Keratinocyte (primary cell): Measurements from ENCODE around the gene DAO. TPM values are rescaled to one million over a fixed set of nuclear protein-coding genes. Genes with fewer than 3 reads are reported as not detected.

ENCODE experiments used
- DNase-seq: peaks from one replicate; pipeline ENCODE4 v3.0.0-alpha.2; 2011; ENCODE audit warnings: low read depth, missing footprints, low spot score
- FAIRE-seq: peaks from 2 replicates; lab custom pipeline; 2011; peaks lifted over from hg19 to GRCh38; lab: Jason Lieb, UNC
- H2AFZ ChIP-seq: 2 replicates; pipeline ENCODE4 v1.6.0; 2012; ENCODE audit warnings: low read length, control low read depth, inconsistent platforms; ENCODE audit not compliant: control insufficient read depth
- H3K27ac ChIP-seq: 2 replicates; pipeline ENCODE4 v1.5.1; 2011; ENCODE audit warnings: low read length; ENCODE audit not compliant: control insufficient read depth, insufficient read depth
- H3K27me3 ChIP-seq: 3 replicates; pipeline ENCODE4 v1.6.0; 2011; ENCODE audit warnings: low read length; ENCODE audit not compliant: control insufficient read depth, insufficient read depth; ENCODE audit errors: extremely low read depth
- H3K36me3 ChIP-seq, 2 experiments: 2 replicates in 1 of 2; 3 replicates in 1 of 2; pipeline ENCODE4 v1.5.1; 2011; ENCODE audit warnings: low read length in 2 of 2, mild to moderate bottlenecking in 1 of 2; ENCODE audit not compliant: control insufficient read depth in 2 of 2, insufficient read depth in 2 of 2; ENCODE audit errors: extremely low read depth in 1 of 2
- H3K4me1 ChIP-seq: 3 replicates; pipeline ENCODE4 v1.5.1; 2011; ENCODE audit warnings: low read length; ENCODE audit not compliant: control insufficient read depth, insufficient read depth; ENCODE audit errors: extremely low read depth
- H3K4me2 ChIP-seq: 3 replicates; pipeline ENCODE4 v1.6.0; 2011; ENCODE audit warnings: low read depth, low read length; ENCODE audit not compliant: control insufficient read depth, insufficient read depth; ENCODE audit errors: extremely low read depth
- H3K4me3 ChIP-seq, 3 experiments: fragments of 200-600 bp in 1 of 3; sonication (generic) in 1 of 3; 2 replicates in 2 of 3; 3 replicates in 1 of 3; pipeline ENCODE4 v1.5.1; 2011 to 2016; ENCODE audit warnings: low read length in 3 of 3, mild to moderate bottlenecking in 3 of 3, control low read depth in 2 of 3, inconsistent platforms in 1 of 3, low read depth in 1 of 3, mixed read lengths in 1 of 3, mixed run types in 1 of 3, moderate library complexity in 1 of 3; ENCODE audit not compliant: control insufficient read depth in 2 of 3, insufficient read depth in 2 of 3; ENCODE audit errors: extremely low read depth in 1 of 3
- H3K79me2 ChIP-seq: 2 replicates; pipeline ENCODE4 v1.6.0; 2012; ENCODE audit warnings: low read length; ENCODE audit not compliant: control insufficient read depth, insufficient read depth
- H3K9ac ChIP-seq: 3 replicates; pipeline ENCODE4 v1.6.0; 2011; ENCODE audit warnings: low read length; ENCODE audit not compliant: control insufficient read depth, insufficient read depth; ENCODE audit errors: extremely low read depth
- H3K9me1 ChIP-seq: 3 replicates; pipeline ENCODE4 v1.6.0; 2011; ENCODE audit warnings: low read length; ENCODE audit not compliant: control insufficient read depth, insufficient read depth; ENCODE audit errors: extremely low read depth
- H3K9me3 ChIP-seq: 2 replicates; pipeline ENCODE4 v1.5.1; 2012; ENCODE audit warnings: low read depth, low read length; ENCODE audit not compliant: control insufficient read depth
- H4K20me1 ChIP-seq: 3 replicates; pipeline ENCODE4 v1.6.0; 2011; ENCODE audit warnings: low read length; ENCODE audit not compliant: control insufficient read depth, insufficient read depth; ENCODE audit errors: extremely low read depth
- EZH2 ChIP-seq: IDR thresholded peaks from one replicate; pipeline ENCODE4 v1.6.1; 2012; ENCODE audit warnings: inconsistent platforms, mild to moderate bottlenecking, low read length, moderate library complexity
- dilution Hi-C: fragments of 300-500 bp; cut with MboI; formaldehyde crosslinking; loops from one replicate; pipeline ENCODE4 v1.7.0; 2020; ENCODE audit warnings: low sequenced_read_pairs; ENCODE audit not compliant: extremely low pct_ligation_motif_present
- polyA plus RNA-seq, 5 experiments: library from polyadenylated mRNA; depleted of rRNA in 3 of 5; stranded (reverse) in 3 of 5; stranded (forward) in 1 of 5; unstranded in 1 of 5; fragments of >200 nt; gene quantifications; 1 replicate in 1 of 5; 2 replicates in 3 of 5; 3 replicates in 1 of 5; pipeline versions ENCODE4 v1.2.1 to v1.2.3, GENCODE V29; 2011 to 2012; ENCODE audit warnings: missing spikeins in 2 of 5, low read depth in 1 of 5, low replicate concordance in 1 of 5
- TF ChIP-seq, protein P1 (sequence below), 3 experiments: IDR thresholded peaks in 1 of 3; conservative IDR thresholded peaks in 1 of 3; optimal IDR thresholded peaks in 1 of 3; 2 replicates in 2 of 3; 3 replicates in 1 of 3; pipeline versions ENCODE3 to v1.5.1; 2011; ENCODE audit warnings: low read length in 3 of 3, mild to moderate bottlenecking in 3 of 3, moderate library complexity in 2 of 3, control low read depth in 1 of 3, inconsistent platforms in 1 of 3; ENCODE audit not compliant: insufficient read depth in 2 of 3; ENCODE audit errors: extremely low read depth in 1 of 3

DAO gene
- polyA plus RNA-seq, 1 donor (not counting 4 experiments of a cell fraction or from before 2014, with no cell fraction given), result not detected

DNA sequence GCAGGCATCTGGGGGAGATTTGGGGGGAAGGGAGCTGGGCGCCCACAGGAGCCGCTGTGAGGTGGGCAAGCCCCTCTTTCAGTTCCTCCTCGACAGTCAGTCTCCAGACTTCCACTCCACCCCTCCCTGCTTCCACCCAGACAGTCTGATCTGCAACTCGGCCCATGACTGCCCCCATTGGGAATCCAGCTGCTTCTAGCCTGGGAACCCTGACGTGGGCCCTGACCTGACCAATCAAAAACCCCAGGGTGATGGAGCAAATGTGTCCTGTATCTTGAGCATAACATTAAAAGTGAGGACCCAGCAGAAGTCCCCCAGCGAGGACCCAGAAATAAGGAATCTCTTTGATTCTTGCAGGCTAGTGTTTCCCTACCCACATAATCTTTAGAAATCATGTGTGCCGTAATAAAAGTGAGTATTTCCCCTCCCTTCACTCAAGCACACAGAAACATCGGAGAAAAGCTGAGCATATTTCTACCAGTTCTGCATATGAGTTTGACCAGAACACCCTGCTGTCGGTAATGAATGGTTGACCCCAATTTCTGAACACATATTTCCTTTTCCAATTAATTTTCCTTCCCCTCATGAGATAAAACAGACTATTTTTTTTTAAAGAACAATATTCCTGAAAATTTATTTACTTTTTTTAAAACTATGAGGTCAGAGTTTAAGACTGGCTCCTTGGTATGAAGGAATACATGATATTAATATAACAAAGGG lies 28.9 kb upstream of the DAO start:
- Histone ChIP-seq H4K20me1 (peaks cover 3% of the 10 kb centered on the region), H3K4me2 (no peak overlapping the region), H3K27me3 (no peaks in the 10 kb centered on the region), H3K36me3 (peaks cover 29 to 35% of the 10 kb centered on the region in 2 experiments), H3K4me3 (no peak overlapping the region), H3K9me3 (peaks cover 2% of the 10 kb centered on the region), H3K79me2 (peaks cover 84% of the 10 kb centered on the region), H2AFZ (no peak overlapping the region), H3K9me1 (no peaks in the 10 kb centered on the region), H3K9ac (no peak overlapping the region), H3K27ac (no peak overlapping the region), H3K4me1 (peaks cover 23% of the 10 kb centered on the region)
- dilution Hi-C loops, result no loop called here
- TF ChIP-seq, protein P1, sequence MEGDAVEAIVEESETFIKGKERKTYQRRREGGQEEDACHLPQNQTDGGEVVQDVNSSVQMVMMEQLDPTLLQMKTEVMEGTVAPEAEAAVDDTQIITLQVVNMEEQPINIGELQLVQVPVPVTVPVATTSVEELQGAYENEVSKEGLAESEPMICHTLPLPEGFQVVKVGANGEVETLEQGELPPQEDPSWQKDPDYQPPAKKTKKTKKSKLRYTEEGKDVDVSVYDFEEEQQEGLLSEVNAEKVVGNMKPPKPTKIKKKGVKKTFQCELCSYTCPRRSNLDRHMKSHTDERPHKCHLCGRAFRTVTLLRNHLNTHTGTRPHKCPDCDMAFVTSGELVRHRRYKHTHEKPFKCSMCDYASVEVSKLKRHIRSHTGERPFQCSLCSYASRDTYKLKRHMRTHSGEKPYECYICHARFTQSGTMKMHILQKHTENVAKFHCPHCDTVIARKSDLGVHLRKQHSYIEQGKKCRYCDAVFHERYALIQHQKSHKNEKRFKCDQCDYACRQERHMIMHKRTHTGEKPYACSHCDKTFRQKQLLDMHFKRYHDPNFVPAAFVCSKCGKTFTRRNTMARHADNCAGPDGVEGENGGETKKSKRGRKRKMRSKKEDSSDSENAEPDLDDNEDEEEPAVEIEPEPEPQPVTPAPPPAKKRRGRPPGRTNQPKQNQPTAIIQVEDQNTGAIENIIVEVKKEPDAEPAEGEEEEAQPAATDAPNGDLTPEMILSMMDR (optimal IDR thresholded peaks at IDR 0.05 in 1 of 3, IDR thresholded peaks at IDR 0.05 in 1 of 3, conservative IDR thresholded peaks at IDR 0.05 in 1 of 3; ENCODE audit: extremely low read depth in 1 of 3, insufficient read depth in 2 of 3, low read length in 3 of 3), result no peak
- TF ChIP-seq EZH2, result no peak
- FAIRE-seq, result no peak
- DNase-seq, result no peak

DNA sequence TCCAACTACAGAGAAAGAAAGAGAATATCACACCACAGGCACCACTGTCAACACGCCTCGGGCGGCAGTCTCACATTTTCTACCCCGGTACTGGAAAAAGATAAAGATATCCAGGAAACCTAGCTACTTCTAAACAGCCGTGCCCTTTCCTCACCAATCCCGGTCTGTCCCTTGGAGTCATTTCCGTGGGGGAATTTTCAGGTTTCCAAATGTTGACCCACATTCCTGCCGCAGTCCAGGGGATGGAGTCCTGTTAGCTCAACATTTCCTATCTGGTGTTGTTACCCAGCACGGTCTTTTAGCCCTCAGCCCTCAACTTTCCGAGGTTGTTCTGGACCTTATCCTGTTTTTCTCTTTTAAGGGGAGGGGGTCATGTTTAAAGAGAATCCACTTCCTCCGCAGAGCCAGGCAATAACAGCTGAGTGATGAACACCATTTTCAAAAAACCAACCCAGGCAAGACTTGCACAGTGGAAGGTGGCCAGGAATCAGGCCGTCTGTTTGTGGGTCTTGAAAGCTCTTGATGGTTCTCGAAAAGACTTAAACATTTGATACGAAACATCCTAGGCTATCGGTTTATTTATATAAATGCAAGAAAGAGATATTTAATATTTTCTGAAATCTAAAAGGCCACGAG lies 27.1 kb upstream of the DAO start:
- H3K27me3 ChIP-seq, result no peaks in the 10 kb centered on the region
- dilution Hi-C loops, result no loop called here
- FAIRE-seq, result no peak
- peaks cover 5% of the 10 kb centered on the region for H4K20me1 ChIP-seq
- H3K9me1 ChIP-seq, result no peaks in the 10 kb centered on the region
- peaks cover 79% of the 10 kb centered on the region for H3K79me2 ChIP-seq
- H3K27ac ChIP-seq, result peak overlapping the region; percentile 18
- peaks cover 22 to 26% of the 10 kb centered on the region in 2 experiments for H3K36me3 ChIP-seq
- no peak for DNase-seq
- H3K9ac ChIP-seq, result no peak overlapping the region
- no peak overlapping the region for H3K4me3 ChIP-seq
- no peak overlapping the region for H3K4me2 ChIP-seq
- H2AFZ ChIP-seq, result no peak overlapping the region
- TF ChIP-seq, protein P1 (optimal IDR thresholded peaks at IDR 0.05 in 1 of 3, IDR thresholded peaks at IDR 0.05 in 1 of 3, conservative IDR thresholded peaks at IDR 0.05 in 1 of 3; ENCODE audit: extremely low read depth in 1 of 3, insufficient read depth in 2 of 3, low read length in 3 of 3), result no peak
- no peak for TF ChIP-seq EZH2
- H3K4me1 ChIP-seq, result peaks cover 25% of the 10 kb centered on the region
- H3K9me3 ChIP-seq, result peaks cover 2% of the 10 kb centered on the region
